ENCODE data around the gene PIP4K2B. TPM values are rescaled to one million over a fixed set of nuclear protein-coding genes. Genes with fewer than 3 reads are reported as not detected.

Gene PIP4K2B
- total RNA-seq, 2 experiments from 2014 or later: 33.0 to 38.6 TPM

GRCh38 chr17:38739305-38739704 is 60.1 kb downstream of the PIP4K2B start:
- TF ChIP-seq CTCF (conservative IDR thresholded peaks at IDR 0.05; ENCODE audit: low read length) (no peak), EZH2phosphoT487 (IDR thresholded peaks at IDR 0.05; ENCODE audit: borderline replicate concordance, low read depth, low read length) (no peak)
- H3K4me2 ChIP-seq (ENCODE audit: low read length): no peak overlapping the region
- ChIA-PET POLR2A (no interaction called here), CTCF (ENCODE audit: unreplicated experiment) (no interaction called here)
- H3K9me3 ChIP-seq (ENCODE audit: low read length): no peaks in the 10 kb centered on the region
- H3K9me2 ChIP-seq (ENCODE audit: insufficient read depth, low read length): no peaks in the 10 kb centered on the region
- intact Hi-C loops (cut with micrococcal nuclease; ENCODE audit: unreplicated experiment): no loop called here
- peaks cover 37% of the 10 kb centered on the region for H3K79me2 ChIP-seq (ENCODE audit: insufficient read depth, low read depth, low read length)
- no peaks in the 10 kb centered on the region for H4K20me1 ChIP-seq (ENCODE audit: insufficient read depth, low read length)
- no peak overlapping the region for H3K27ac ChIP-seq (ENCODE audit: low read depth, low read length, poor library complexity, severe bottlenecking)
- peaks cover 49% of the 10 kb centered on the region for H3K4me1 ChIP-seq (ENCODE audit: insufficient read depth, low read length, poor library complexity, severe bottlenecking)
- BruUV-seq (replicated peaks): no TSS peak
- H3K36me3 ChIP-seq (ENCODE audit: insufficient read depth, low read length): peaks cover 67% of the 10 kb centered on the region
- no peak overlapping the region for H3K4me3 ChIP-seq (ENCODE audit: low read depth, low read length, poor library complexity, severe bottlenecking)
- DNase-seq (ENCODE audit: low spot score): no peak
- H2AFZ ChIP-seq (ENCODE audit: low read length): no peak overlapping the region

GRCh38 chr17:38738686-38739085 is 60.7 kb downstream of the PIP4K2B start:
- intact Hi-C loops (cut with micrococcal nuclease; ENCODE audit: unreplicated experiment): no loop called here
- Histone ChIP-seq H3K27ac (ENCODE audit: low read depth, low read length, poor library complexity, severe bottlenecking) (no peak overlapping the region), H3K9me3 (ENCODE audit: low read length) (no peaks in the 10 kb centered on the region), H4K20me1 (ENCODE audit: insufficient read depth, low read length) (no peaks in the 10 kb centered on the region), H3K36me3 (ENCODE audit: insufficient read depth, low read length) (peaks cover 71% of the 10 kb centered on the region), H3K4me2 (ENCODE audit: low read length) (no peak overlapping the region), H3K79me2 (ENCODE audit: insufficient read depth, low read depth, low read length) (peaks cover 31% of the 10 kb centered on the region), H3K9me2 (ENCODE audit: insufficient read depth, low read length) (no peaks in the 10 kb centered on the region), H3K4me1 (ENCODE audit: insufficient read depth, low read length, poor library complexity, severe bottlenecking) (peaks cover 48% of the 10 kb centered on the region), H2AFZ (ENCODE audit: low read length) (no peak overlapping the region), H3K4me3 (ENCODE audit: low read depth, low read length, poor library complexity, severe bottlenecking) (no peak overlapping the region)
- DNase-seq (ENCODE audit: low spot score): no peak
- ChIA-PET CTCF (ENCODE audit: unreplicated experiment) (no interaction called here), POLR2A (no interaction called here)
- no TSS peak for BruUV-seq (replicated peaks)
- TF ChIP-seq CTCF (conservative IDR thresholded peaks at IDR 0.05; ENCODE audit: low read length): no peak
- TF ChIP-seq EZH2phosphoT487 (IDR thresholded peaks at IDR 0.05; ENCODE audit: borderline replicate concordance, low read depth, low read length): no peak

GRCh38 chr17:38738007-38738662 is 61.2 kb downstream of the PIP4K2B start:
- H3K27ac ChIP-seq (ENCODE audit: low read depth, low read length, poor library complexity, severe bottlenecking): no peak overlapping the region
- POLR2A ChIA-PET: interaction anchor here (0.6 kb wide), 1 partner anchor 318 kb away, joined by 3 read pairs; no protein-coding TSS in a partner anchor
- H3K4me1 ChIP-seq (ENCODE audit: insufficient read depth, low read length, poor library complexity, severe bottlenecking): peaks cover 48% of the 10 kb centered on the region
- CTCF ChIA-PET (ENCODE audit: unreplicated experiment): no interaction called here
- no peak overlapping the region for H2AFZ ChIP-seq (ENCODE audit: low read length)
- DNase-seq (ENCODE audit: low spot score): no peak
- H3K4me2 ChIP-seq (ENCODE audit: low read length): no peak overlapping the region
- H3K9me2 ChIP-seq (ENCODE audit: insufficient read depth, low read length): no peaks in the 10 kb centered on the region
- no peak overlapping the region for H3K4me3 ChIP-seq (ENCODE audit: low read depth, low read length, poor library complexity, severe bottlenecking)
- peaks cover 76% of the 10 kb centered on the region for H3K36me3 ChIP-seq (ENCODE audit: insufficient read depth, low read length)
- H3K9me3 ChIP-seq (ENCODE audit: low read length): no peaks in the 10 kb centered on the region
- H3K79me2 ChIP-seq (ENCODE audit: insufficient read depth, low read depth, low read length): peaks cover 25% of the 10 kb centered on the region; the same call in 1 of the 2 replicates
- BruUV-seq (replicated peaks): no TSS peak
- no peaks in the 10 kb centered on the region for H4K20me1 ChIP-seq (ENCODE audit: insufficient read depth, low read length)
- intact Hi-C loops (cut with micrococcal nuclease; ENCODE audit: unreplicated experiment): no loop called here
- TF ChIP-seq CTCF (conservative IDR thresholded peaks at IDR 0.05; ENCODE audit: low read length) (no peak), EZH2phosphoT487 (IDR thresholded peaks at IDR 0.05; ENCODE audit: borderline replicate concordance, low read depth, low read length) (no peak)

All from OCI-LY7 (cell line).